Endodermal cell (in vitro differentiated cells): ENCODE measurements around the gene EGFLAM. TPM values are rescaled to one million over a fixed set of nuclear protein-coding genes. Genes with fewer than 3 reads are reported as not detected.

Source experiments
- DNase-seq: peaks from one replicate; pipeline ENCODE4 v3.0.0-alpha.2; 2017
- H3K27ac ChIP-seq: 2 replicates; pipeline ENCODE4 v1.5.1; 2013; ENCODE audit warnings: mild to moderate bottlenecking, low read depth, low read length, moderate library complexity
- H3K27me3 ChIP-seq: 2 replicates; pipeline ENCODE4 v1.6.1; 2013; ENCODE audit warnings: mild to moderate bottlenecking, low read length, moderate library complexity; ENCODE audit not compliant: insufficient read depth, control insufficient read depth, poor library complexity, severe bottlenecking
- H3K36me3 ChIP-seq: 2 replicates; pipeline ENCODE4 v1.7.0; 2013; ENCODE audit warnings: mild to moderate bottlenecking, low read length, moderate library complexity; ENCODE audit not compliant: control insufficient read depth, insufficient read depth
- H3K4me1 ChIP-seq: one replicate; pipeline ENCODE4 v1.7.0; 2013; ENCODE audit warnings: low read length; ENCODE audit not compliant: control insufficient read depth, insufficient read depth
- H3K4me3 ChIP-seq: 2 replicates; pipeline ENCODE4 v1.5.1; 2013; ENCODE audit warnings: mild to moderate bottlenecking, low read length, moderate library complexity
- H3K9ac ChIP-seq: 2 replicates; pipeline ENCODE4 v1.6.1; 2013; ENCODE audit warnings: mild to moderate bottlenecking, low read length, moderate library complexity; ENCODE audit not compliant: poor library complexity, severe bottlenecking; ENCODE audit errors: extremely low read depth
- H3K9me3 ChIP-seq: 2 replicates; pipeline ENCODE4 v1.6.1; 2013; ENCODE audit warnings: mild to moderate bottlenecking, low read length, moderate library complexity; ENCODE audit not compliant: control insufficient read depth
- H3K27ac Mint-ChIP-seq: 2 replicates; pipeline ENCODE4 v1.8.0; 2020; ENCODE audit warnings: mixed read lengths
- H3K27me3 Mint-ChIP-seq: 2 replicates; pipeline ENCODE4 v1.8.0; 2021; ENCODE audit warnings: mild to moderate bottlenecking, mixed read lengths; ENCODE audit not compliant: insufficient read depth
- H3K36me3 Mint-ChIP-seq: 2 replicates; pipeline ENCODE4 v1.8.0; 2020; ENCODE audit warnings: low read depth, mixed read lengths
- H3K4me1 Mint-ChIP-seq: 2 replicates; pipeline ENCODE4 v1.8.0; 2020; ENCODE audit warnings: mixed read lengths
- H3K4me3 Mint-ChIP-seq: 2 replicates; pipeline ENCODE4 v1.8.0; 2020; ENCODE audit warnings: mild to moderate bottlenecking, moderate library complexity, mixed read lengths
- H3K9me3 Mint-ChIP-seq: 2 replicates; pipeline ENCODE4 v1.8.0; 2020; ENCODE audit warnings: mild to moderate bottlenecking, mixed read lengths
- CTCF ChIP-seq: fragments of 200-600 bp; sonication (generic); conservative IDR thresholded peaks from 2 replicates; pipeline ENCODE4 v1.5.0; 2021; ENCODE audit warnings: antibody characterized with exemption, mild to moderate bottlenecking
- WGBS, 2 experiments: methylation state at CpG; one replicate each; pipeline versions ENCODE4 v1.1.5 to v1.1.7; 2013; ENCODE audit warnings: missing lambda C conversion rate in 2 of 2, mixed read lengths in 1 of 2; ENCODE audit not compliant: insufficient coverage in 1 of 2, insufficient read length in 1 of 2; 5-methylcytosine and 5-hydroxymethylcytosine counted together
- total RNA-seq, 2 donors: library from RNA; stranded (reverse); fragmentation: NEBNext Ultra II Directional in 1 of 2; extraction: Animal tissue kit (Norgen Biotek cat#: 25700) in 1 of 2; gene quantifications; 2 replicates in 1 of 2; 3 replicates in 1 of 2; pipeline ENCODE4 v1.2.1, GENCODE V29; 2021

The EGFLAM gene
- total RNA-seq, 2 donors from 2014 or later: 4.4 to 8.8 TPM

- Histone ChIP-seq H3K27ac (no peak overlapping the region), H3K36me3 (peaks cover 95% of the 10 kb centered on the region), H3K9ac (no peak overlapping the region), H3K27me3 (no peaks in the 10 kb centered on the region), H3K9me3 (no peaks in the 10 kb centered on the region), H3K4me3 (peak overlapping the region; percentile 28), H3K4me1 (peaks cover 5% of the 10 kb centered on the region)
- 87 to 88% methylated on average over 6 to 9 of the region's 9 CpGs for WGBS, 2 experiments
- H3K27ac Mint-ChIP-seq: peak overlapping the region; percentile 55
- H3K36me3 Mint-ChIP-seq: peaks cover 84% of the 10 kb centered on the region
- no peak for TF ChIP-seq CTCF
- DNase-seq: no peak
- H3K4me1 Mint-ChIP-seq: peaks cover 17% of the 10 kb centered on the region
- no peaks in the 10 kb centered on the region for H3K9me3 Mint-ChIP-seq
- H3K27me3 Mint-ChIP-seq: no peaks in the 10 kb centered on the region
- H3K4me3 Mint-ChIP-seq: no peak overlapping the region
Observed at GRCh38 chr5:38323645-38324295, 65.4 kb downstream of the EGFLAM start.

- Histone ChIP-seq H3K9me3 (no peaks in the 10 kb centered on the region), H3K9ac (peak overlapping the region; percentile 16), H3K36me3 (peaks cover 92% of the 10 kb centered on the region), H3K4me1 (peaks cover 10% of the 10 kb centered on the region), H3K27ac (no peak overlapping the region), H3K4me3 (peak overlapping the region; percentile 64), H3K27me3 (no peaks in the 10 kb centered on the region)
- Mint-ChIP-seq H3K4me3 (peak overlapping the region; percentile 27), H3K4me1 (peaks cover 35% of the 10 kb centered on the region), H3K9me3 (peaks cover 8% of the 10 kb centered on the region), H3K27me3 (no peaks in the 10 kb centered on the region), H3K27ac (peak overlapping the region; percentile 74), H3K36me3 (peaks cover 87% of the 10 kb centered on the region)
- 71 to 82% methylated on average over 3 to 5 of the region's 5 CpGs for WGBS, 2 experiments
- no peak for TF ChIP-seq CTCF
- peak; percentile 52 for DNase-seq
Observed at GRCh38 chr5:38329132-38329715, 70.9 kb downstream of the EGFLAM start.

- WGBS, 2 experiments: 90 to 93% methylated on average over 3 to 4 of the region's 4 CpGs
- H3K36me3 ChIP-seq: peaks cover 92% of the 10 kb centered on the region
- no peak for TF ChIP-seq CTCF
- H3K36me3 Mint-ChIP-seq: peaks cover 87% of the 10 kb centered on the region
- H3K27me3 Mint-ChIP-seq: no peaks in the 10 kb centered on the region
- no peaks in the 10 kb centered on the region for H3K27me3 ChIP-seq
- H3K9me3 ChIP-seq: peaks cover 4% of the 10 kb centered on the region
- peaks cover 6% of the 10 kb centered on the region for H3K4me1 ChIP-seq
- peaks cover 32% of the 10 kb centered on the region for H3K4me1 Mint-ChIP-seq
- DNase-seq: peak; percentile 25
- no peak overlapping the region for H3K27ac ChIP-seq
- peak overlapping the region; percentile 26 for H3K9ac ChIP-seq
- H3K4me3 ChIP-seq: peak overlapping the region; percentile 64
- H3K9me3 Mint-ChIP-seq: peaks cover 8% of the 10 kb centered on the region
- no peak overlapping the region for H3K27ac Mint-ChIP-seq
- no peak overlapping the region for H3K4me3 Mint-ChIP-seq
Observed at GRCh38 chr5:38330207-38330606, 71.8 kb downstream of the EGFLAM start.
